WERI-Rb-1 (cell line): ENCODE measurements around the gene PRPF40A.

Source experiments
- DNase-seq: peaks from one replicate; pipeline ENCODE4 v3.0.0-alpha.2; 2020
- H3K27ac ChIP-seq: fragments of 250-450 bp; sonication (Bioruptor Pico); 2 replicates; pipeline ENCODE4 v1.5.1; 2020; ENCODE audit warnings: mild to moderate bottlenecking, moderate library complexity
- H3K27me3 ChIP-seq: fragments of 250-450 bp; sonication (Bioruptor Pico); 2 replicates; pipeline ENCODE4 v1.5.1; 2021; ENCODE audit warnings: mild to moderate bottlenecking, low read depth, moderate library complexity; ENCODE audit not compliant: insufficient read depth, severe bottlenecking
- H3K36me3 ChIP-seq: fragments of 250-450 bp; sonication (Bioruptor Pico); 2 replicates; pipeline ENCODE4 v1.5.1; 2020; ENCODE audit warnings: mild to moderate bottlenecking, moderate library complexity
- H3K4me3 ChIP-seq: 2 replicates; pipeline ENCODE4 v1.5.1; 2011; ENCODE audit warnings: low read depth, mild to moderate bottlenecking, control low read depth, low read length
- H3K9me3 ChIP-seq: fragments of 250-450 bp; sonication (Bioruptor Pico); 2 replicates; pipeline ENCODE4 v1.5.1; 2021; ENCODE audit warnings: mild to moderate bottlenecking, moderate library complexity; ENCODE audit not compliant: severe bottlenecking
- TF ChIP-seq, protein P1 (sequence below): IDR thresholded peaks from 2 replicates; pipeline ENCODE4 v1.5.1; 2011; ENCODE audit warnings: low read depth, mild to moderate bottlenecking, control low read depth, inconsistent platforms, low read length

Gene PRPF40A

DNA sequence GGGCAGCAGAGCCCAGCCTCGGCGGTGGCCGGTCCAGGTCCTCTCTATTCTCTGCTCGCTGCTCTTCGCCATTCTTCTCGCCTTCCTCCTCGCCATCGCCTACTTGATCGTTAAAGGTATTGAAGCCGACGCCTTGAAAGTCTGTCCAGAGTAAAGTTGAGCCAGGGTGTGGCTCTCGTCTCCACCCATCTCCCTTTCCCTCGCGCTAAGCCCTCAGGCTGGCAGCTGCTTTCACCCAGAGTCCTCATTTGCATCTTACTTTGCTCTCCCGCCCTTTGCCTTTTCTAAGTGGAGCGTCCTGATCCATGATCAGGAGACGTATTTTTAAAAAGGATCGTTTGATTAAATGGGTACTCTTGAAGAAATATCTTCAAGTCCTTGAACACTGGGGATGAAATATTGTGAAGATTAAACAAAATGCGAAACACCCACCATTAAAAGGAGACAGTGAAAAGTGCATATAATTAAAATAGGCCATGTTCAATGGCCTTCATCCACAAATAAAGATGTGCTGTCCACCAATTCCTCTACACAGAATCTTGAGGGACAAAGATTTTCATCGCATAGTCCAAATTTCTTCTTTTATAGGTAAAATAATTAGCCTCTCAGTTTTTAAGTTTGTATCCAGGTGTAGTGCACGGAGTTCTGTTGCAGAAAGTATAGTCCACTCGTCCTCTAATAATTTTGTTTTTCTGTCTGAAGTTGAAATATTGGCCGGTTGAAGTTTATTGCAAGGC is 1.8 kb upstream of the PRPF40A start:
- H3K9me3 ChIP-seq, result no peaks in the 10 kb centered on the region
- no peaks in the 10 kb centered on the region for H3K27me3 ChIP-seq
- peak overlapping the region; percentile 100 for H3K4me3 ChIP-seq
- H3K27ac ChIP-seq, result peak overlapping the region; percentile 100
- peaks cover 54% of the 10 kb centered on the region for H3K36me3 ChIP-seq
- TF ChIP-seq, protein P1, sequence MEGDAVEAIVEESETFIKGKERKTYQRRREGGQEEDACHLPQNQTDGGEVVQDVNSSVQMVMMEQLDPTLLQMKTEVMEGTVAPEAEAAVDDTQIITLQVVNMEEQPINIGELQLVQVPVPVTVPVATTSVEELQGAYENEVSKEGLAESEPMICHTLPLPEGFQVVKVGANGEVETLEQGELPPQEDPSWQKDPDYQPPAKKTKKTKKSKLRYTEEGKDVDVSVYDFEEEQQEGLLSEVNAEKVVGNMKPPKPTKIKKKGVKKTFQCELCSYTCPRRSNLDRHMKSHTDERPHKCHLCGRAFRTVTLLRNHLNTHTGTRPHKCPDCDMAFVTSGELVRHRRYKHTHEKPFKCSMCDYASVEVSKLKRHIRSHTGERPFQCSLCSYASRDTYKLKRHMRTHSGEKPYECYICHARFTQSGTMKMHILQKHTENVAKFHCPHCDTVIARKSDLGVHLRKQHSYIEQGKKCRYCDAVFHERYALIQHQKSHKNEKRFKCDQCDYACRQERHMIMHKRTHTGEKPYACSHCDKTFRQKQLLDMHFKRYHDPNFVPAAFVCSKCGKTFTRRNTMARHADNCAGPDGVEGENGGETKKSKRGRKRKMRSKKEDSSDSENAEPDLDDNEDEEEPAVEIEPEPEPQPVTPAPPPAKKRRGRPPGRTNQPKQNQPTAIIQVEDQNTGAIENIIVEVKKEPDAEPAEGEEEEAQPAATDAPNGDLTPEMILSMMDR, result no peak
- DNase-seq, result peak; percentile 75

DNA sequence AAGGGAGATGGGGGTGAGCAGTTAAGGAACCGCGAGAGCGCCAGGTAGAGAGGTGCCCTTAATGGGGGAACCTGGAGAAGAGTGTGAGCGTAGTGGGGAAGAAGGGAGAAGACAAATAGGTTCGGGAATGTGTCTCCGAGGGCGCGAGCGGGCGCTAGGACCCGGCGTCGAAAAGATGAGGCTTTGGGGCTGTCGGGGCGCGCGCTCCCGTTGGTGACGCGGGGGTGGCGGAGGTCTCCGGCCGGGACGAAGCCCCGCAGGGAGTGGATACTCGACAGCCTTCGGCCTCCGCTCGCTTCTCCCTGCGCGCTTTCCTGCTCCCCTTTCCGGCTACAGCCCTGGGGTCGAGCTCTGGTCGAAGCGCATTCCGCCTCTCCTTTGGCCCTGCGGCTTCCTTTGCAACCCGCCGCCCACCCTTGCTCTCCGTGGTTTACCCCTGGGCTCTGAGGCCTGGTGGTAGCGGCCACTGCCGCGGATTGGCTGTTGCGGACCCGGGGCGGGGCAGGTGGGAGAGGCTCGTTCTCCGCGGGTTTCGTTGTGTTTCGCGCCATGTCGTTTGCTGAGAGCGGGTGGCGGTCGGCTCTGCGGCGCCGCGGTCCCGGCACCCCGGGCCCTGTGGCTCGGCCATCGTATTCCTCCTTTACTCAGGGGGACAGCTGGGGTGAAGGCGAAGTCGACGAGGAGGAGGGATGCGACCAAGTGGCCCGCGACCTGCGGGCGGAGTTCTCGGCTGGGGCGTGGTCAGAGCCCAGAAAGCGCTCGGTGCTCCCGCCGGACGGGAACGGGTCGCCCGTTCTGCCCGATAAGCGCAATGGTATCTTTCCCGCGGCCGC is 1.0 kb upstream of the PRPF40A start, which contains the start of gene ARL6IP6:
TSS of gene ARL6IP6 (plus strand) at position 545 of the 833 bp plus-strand sequence. CDS start at position 550, 5 bp downstream.
- Histone ChIP-seq H3K4me3 (peak within 1 kb of the TSS; percentile 100), H3K27ac (peak within 1 kb of the TSS; percentile 100), H3K36me3 (peaks cover 54% of the 10 kb centered on the region), H3K27me3 (no peaks in the 10 kb centered on the region), H3K9me3 (no peaks in the 10 kb centered on the region)
- peak; percentile 95 for DNase-seq
- TF ChIP-seq, protein P1, result no peak

DNA sequence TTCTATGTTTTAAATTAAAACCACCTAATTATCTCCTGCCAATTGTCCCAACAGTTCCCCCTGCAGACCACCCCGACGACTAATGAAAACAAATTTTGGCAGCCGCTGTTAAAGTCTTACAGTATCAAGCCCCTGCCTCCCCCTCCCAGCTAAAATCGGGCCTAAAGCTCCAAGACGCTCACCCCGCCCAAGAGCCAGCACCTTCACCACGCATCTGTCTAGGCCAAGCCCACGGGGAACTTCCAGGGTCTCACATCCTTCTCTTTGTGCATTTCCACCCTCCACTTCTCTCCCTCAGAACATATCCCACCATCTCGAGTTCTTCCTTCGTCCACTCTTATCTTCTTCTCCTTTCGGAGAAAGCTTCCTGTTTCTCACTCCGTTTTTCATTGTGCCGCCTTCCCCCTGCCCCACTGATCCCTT is 445 bp downstream of the PRPF40A start:
- H3K27me3 ChIP-seq, result no peaks in the 10 kb centered on the region
- H3K9me3 ChIP-seq, result no peaks in the 10 kb centered on the region
- peaks cover 58% of the 10 kb centered on the region for H3K36me3 ChIP-seq
- DNase-seq, result peak; percentile 50
- H3K4me3 ChIP-seq, result peak overlapping the region; percentile 100
- H3K27ac ChIP-seq, result peak overlapping the region; percentile 100
- TF ChIP-seq, protein P1, result no peak

DNA sequence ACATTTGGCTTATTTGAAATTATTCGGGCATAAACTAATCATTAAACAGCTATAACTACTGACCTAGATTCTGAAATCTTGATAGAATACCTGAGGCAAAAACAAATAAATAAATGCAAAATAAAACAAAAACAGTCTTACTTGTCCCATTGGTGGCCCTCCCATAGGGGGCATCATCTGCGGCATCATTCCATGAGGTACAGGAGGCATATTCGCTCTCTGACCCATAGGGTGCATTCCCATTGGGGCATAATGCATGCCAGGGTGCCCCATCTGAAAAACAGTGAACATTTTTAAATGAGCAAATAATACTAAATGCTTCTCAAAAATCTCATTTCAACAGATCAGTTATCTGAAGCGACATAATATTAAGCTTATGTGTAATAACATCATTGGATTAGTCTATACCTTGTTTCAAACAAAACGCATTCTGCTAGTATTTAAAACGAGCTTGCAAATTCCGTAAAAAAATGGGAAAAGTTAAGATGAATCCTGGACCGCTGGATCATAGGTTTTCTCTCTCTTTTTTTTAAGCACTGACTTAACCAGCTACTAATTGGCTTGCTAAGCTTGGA is 1.3 kb downstream of the PRPF40A start:
- DNase-seq, result peak; percentile 53
- H3K9me3 ChIP-seq, result no peaks in the 10 kb centered on the region
- no peak overlapping the region for H3K27ac ChIP-seq
- TF ChIP-seq, protein P1, result peak; percentile 63
- H3K4me3 ChIP-seq, result peak overlapping the region; percentile 100
- H3K27me3 ChIP-seq, result no peaks in the 10 kb centered on the region
- peaks cover 62% of the 10 kb centered on the region for H3K36me3 ChIP-seq

DNA sequence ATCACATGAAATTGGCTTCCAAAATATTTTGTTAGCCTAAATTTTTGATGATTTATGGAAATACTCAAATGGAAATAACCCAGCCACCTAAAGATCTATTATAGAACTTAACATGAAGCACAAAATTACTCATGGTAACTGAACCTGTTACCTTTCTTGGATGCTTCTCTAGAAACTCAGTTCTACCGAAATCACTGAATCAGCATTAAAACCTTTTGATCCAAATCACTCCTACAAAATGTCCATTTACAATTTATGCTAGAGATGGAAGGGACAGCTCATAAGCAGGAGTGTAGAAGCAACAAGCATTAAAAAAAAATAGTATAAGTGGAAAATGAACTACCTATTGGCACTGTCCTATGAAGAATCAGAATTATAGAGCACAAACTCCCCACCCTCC is 2.1 kb downstream of the PRPF40A start:
- Histone ChIP-seq H3K27me3 (no peaks in the 10 kb centered on the region), H3K36me3 (peaks cover 64% of the 10 kb centered on the region), H3K4me3 (no peak overlapping the region), H3K27ac (no peak overlapping the region), H3K9me3 (no peaks in the 10 kb centered on the region)
- TF ChIP-seq, protein P1, result no peak
- no peak for DNase-seq
